HUES64 (cell line): ENCODE results near the gene GP5. TPM values are rescaled to one million over a fixed set of nuclear protein-coding genes. Genes with fewer than 3 reads are reported as not detected.

Source experiments
- H3K27ac ChIP-seq: 2 replicates; pipeline ENCODE4 v1.7.0; 2013; ENCODE audit warnings: low read depth, low read length, inconsistent platforms
- H3K27me3 ChIP-seq: 2 replicates; pipeline ENCODE4 v1.6.1; 2013; ENCODE audit warnings: mild to moderate bottlenecking, low read length; ENCODE audit not compliant: insufficient read depth
- H3K36me3 ChIP-seq: 2 replicates; pipeline ENCODE4 v1.6.1; 2013; ENCODE audit warnings: mild to moderate bottlenecking, low read length; ENCODE audit not compliant: insufficient read depth
- H3K4me1 ChIP-seq: 2 replicates; pipeline ENCODE4 v1.6.1; 2013; ENCODE audit warnings: mild to moderate bottlenecking, low read length, moderate library complexity; ENCODE audit not compliant: insufficient read depth
- H3K4me3 ChIP-seq: 2 replicates; pipeline ENCODE4 v1.5.1; 2013; ENCODE audit warnings: mild to moderate bottlenecking, low read length, moderate library complexity
- H3K9ac ChIP-seq: 2 replicates; pipeline ENCODE4 v1.6.1; 2013; ENCODE audit warnings: mild to moderate bottlenecking, low read depth, low read length
- H3K9me3 ChIP-seq: 2 replicates; pipeline ENCODE4 v1.6.1; 2013; ENCODE audit warnings: low read depth, low read length; ENCODE audit not compliant: insufficient read depth
- WGBS: fragments of 150-250, 120-280 bp; methylation state at CpG from one replicate; pipeline ENCODE4 v1.1.7; 2013; ENCODE audit warnings: missing lambda C conversion rate; 5-methylcytosine and 5-hydroxymethylcytosine counted together
- polyA plus RNA-seq, 2 experiments: library from polyadenylated mRNA; stranded (reverse); fragments of 50-300 nt; gene quantifications; one replicate each; pipeline ENCODE4 v1.2.3, GENCODE V29; 2013

GP5 gene
- 0.05 TPM for polyA plus RNA-seq (2013, experiment 1 of 2)
- not detected for polyA plus RNA-seq (2013, experiment 2 of 2)

GRCh38 chr3:194399166-194399565, at the start of gene GP5:
Gene GP5, minus strand, starts transcription at chr3:194399266. Its CDS starts 984 bp downstream, at chr3:194398282.
- WGBS: 93% methylated on average over 2 of the region's 2 CpGs
- Histone ChIP-seq H3K4me3 (peak within 1 kb of the TSS; percentile 48), H3K4me1 (0 out of 2 replicates have a peak, but pooled peaks cover 4% of the 10 kb centered on the region), H3K27ac (no peak within 1 kb of the TSS), H3K9me3 (no peaks in the 10 kb centered on the region), H3K27me3 (peaks cover 48% of the 10 kb centered on the region), H3K9ac (0 out of 2 replicates have a peak within 1 kb of the TSS, but pooled peaks have one; percentile 17), H3K36me3 (peaks cover 3% of the 10 kb centered on the region)

- Histone ChIP-seq H3K36me3 (peaks cover 97% of the 10 kb centered on the region), H3K9ac (no peak overlapping the region), H3K27me3 (no peaks in the 10 kb centered on the region), H3K27ac (no peak overlapping the region), H3K4me3 (no peak overlapping the region), H3K4me1 (no peaks in the 10 kb centered on the region), H3K9me3 (no peaks in the 10 kb centered on the region)
- no CpG with 5 or more reads among the region's 1 CpG for WGBS
Observed at GRCh38 chr3:194447657-194448056, 48.6 kb upstream of the GP5 start.

- Histone ChIP-seq H3K9ac (no peak overlapping the region), H3K4me3 (no peak overlapping the region), H3K36me3 (peaks cover 99% of the 10 kb centered on the region), H3K27ac (no peak overlapping the region), H3K9me3 (no peaks in the 10 kb centered on the region), H3K4me1 (no peaks in the 10 kb centered on the region), H3K27me3 (no peaks in the 10 kb centered on the region)
- WGBS: 94% methylated on average over 5 of the region's 6 CpGs
Observed at GRCh38 chr3:194447161-194447560, 48.1 kb upstream of the GP5 start.

DNA sequence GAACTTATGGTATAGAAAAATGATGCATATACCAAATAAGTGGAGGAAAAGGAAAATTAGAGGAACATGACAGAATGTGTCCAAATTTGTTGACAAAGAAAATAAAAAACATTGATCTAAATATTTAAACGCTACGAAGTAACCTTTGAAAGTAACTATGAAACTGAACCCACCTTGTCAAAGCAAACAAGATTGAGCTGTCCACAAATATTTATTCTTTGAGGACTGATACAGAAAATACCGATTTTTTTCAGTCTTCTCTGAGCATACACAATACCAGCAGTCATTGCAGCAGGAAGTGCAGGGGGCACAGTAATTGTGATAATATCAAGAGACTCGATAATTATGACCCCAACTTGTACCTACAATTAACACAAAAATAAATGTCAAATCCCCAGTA, 47.7 kb upstream of the GP5 start:
- Histone ChIP-seq H3K4me1 (no peaks in the 10 kb centered on the region), H3K9me3 (no peaks in the 10 kb centered on the region), H3K27me3 (no peaks in the 10 kb centered on the region), H3K27ac (no peak overlapping the region), H3K4me3 (no peak overlapping the region), H3K9ac (no peak overlapping the region), H3K36me3 (peaks cover 98% of the 10 kb centered on the region)
- WGBS: 98% methylated on average over 4 of the region's 4 CpGs

DNA sequence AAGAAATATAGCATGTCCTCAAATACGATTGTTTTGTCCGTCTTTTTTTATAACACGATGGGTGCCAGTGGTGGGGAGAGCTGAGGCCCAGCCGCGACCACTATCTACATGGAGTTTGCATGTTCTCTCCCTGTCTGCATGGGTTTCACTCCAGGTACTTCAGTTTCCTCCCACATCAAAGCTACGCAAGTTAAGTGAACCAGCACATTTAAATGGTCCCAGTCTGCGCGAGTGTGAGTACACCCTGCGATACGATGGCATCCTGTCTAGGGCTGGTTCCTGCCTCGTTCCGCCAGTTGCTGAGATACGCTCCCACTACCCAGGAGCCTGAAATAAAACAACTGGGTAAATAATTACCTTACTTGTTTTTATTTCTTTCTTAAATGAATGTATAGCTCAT, 47.1 kb upstream of the GP5 start:
- no peak overlapping the region for H3K9ac ChIP-seq
- H3K4me3 ChIP-seq: no peak overlapping the region
- H3K27ac ChIP-seq: no peak overlapping the region
- no peaks in the 10 kb centered on the region for H3K4me1 ChIP-seq
- H3K36me3 ChIP-seq: peaks cover 98% of the 10 kb centered on the region
- H3K9me3 ChIP-seq: no peaks in the 10 kb centered on the region
- no peaks in the 10 kb centered on the region for H3K27me3 ChIP-seq
- WGBS: 97% methylated on average over 13 of the region's 13 CpGs

- Histone ChIP-seq H3K4me3 (no peak overlapping the region), H3K9me3 (no peaks in the 10 kb centered on the region), H3K27me3 (no peaks in the 10 kb centered on the region), H3K4me1 (no peaks in the 10 kb centered on the region), H3K27ac (no peak overlapping the region), H3K36me3 (peaks cover 97% of the 10 kb centered on the region), H3K9ac (no peak overlapping the region)
- WGBS: 92% methylated on average over 2 of the region's 2 CpGs
Observed at GRCh38 chr3:194443901-194444300, 44.8 kb upstream of the GP5 start.

- H3K27me3 ChIP-seq: no peaks in the 10 kb centered on the region
- H3K27ac ChIP-seq: no peak overlapping the region
- H3K36me3 ChIP-seq: peaks cover 98% of the 10 kb centered on the region
- no peak overlapping the region for H3K9ac ChIP-seq
- no peak overlapping the region for H3K4me3 ChIP-seq
- 88% methylated on average over 2 of the region's 2 CpGs for WGBS
- no peaks in the 10 kb centered on the region for H3K9me3 ChIP-seq
- no peaks in the 10 kb centered on the region for H3K4me1 ChIP-seq
Observed at GRCh38 chr3:194440756-194441155, 41.7 kb upstream of the GP5 start.

GRCh38 chr3:194439881-194440550, 41.0 kb upstream of the GP5 start:
- Histone ChIP-seq H3K4me1 (no peaks in the 10 kb centered on the region), H3K36me3 (peaks cover 98% of the 10 kb centered on the region), H3K27ac (no peak overlapping the region), H3K27me3 (no peaks in the 10 kb centered on the region), H3K9me3 (no peaks in the 10 kb centered on the region), H3K4me3 (no peak overlapping the region), H3K9ac (no peak overlapping the region)
- 88% methylated on average over 5 of the region's 6 CpGs for WGBS

DNA sequence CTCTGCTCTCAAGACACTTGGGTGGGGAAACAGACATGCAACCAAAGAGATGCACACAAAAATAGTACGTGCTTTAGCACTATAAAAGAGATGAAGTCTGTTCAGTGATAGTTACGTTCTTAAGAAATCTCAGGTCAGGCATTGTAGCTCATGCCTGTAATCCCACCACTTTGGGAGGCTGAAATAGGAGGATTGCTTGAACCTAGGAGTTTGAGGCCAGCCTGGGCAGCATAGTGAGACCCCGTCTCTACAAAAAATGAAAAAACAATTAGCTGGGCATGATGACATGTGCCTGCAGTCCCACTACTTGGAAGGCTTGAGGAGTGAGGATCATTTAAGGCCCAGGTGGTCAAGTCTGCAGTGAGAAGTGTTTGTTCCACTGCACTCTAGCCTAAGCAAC, 35.4 kb upstream of the GP5 start:
- Histone ChIP-seq H3K4me3 (no peak overlapping the region), H3K36me3 (peaks cover 97% of the 10 kb centered on the region), H3K4me1 (no peaks in the 10 kb centered on the region), H3K27me3 (no peaks in the 10 kb centered on the region), H3K9me3 (no peaks in the 10 kb centered on the region), H3K27ac (no peak overlapping the region), H3K9ac (no peak overlapping the region)
- 94% methylated on average over 3 of the region's 3 CpGs for WGBS

DNA sequence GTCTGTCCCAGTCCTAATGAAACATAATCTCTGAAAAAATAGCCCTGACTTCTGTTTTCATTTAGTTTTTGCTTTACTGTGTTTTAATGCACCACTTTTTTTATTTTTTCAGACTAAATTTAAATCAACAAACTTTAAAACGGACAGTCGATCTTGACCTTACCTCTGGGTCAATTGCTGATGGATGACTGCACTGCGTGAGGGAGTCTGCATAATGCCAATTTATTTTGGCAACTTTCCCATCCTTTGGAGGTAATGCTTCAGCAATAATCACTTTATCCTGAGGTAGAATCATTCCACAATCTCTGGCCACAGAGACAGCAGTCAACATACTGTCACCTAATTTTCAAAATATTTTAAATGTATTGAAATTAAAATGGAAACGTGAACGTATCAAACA, 32.5 kb upstream of the GP5 start:
- H3K27me3 ChIP-seq: no peaks in the 10 kb centered on the region
- H3K9me3 ChIP-seq: no peaks in the 10 kb centered on the region
- H3K9ac ChIP-seq: no peak overlapping the region
- no peaks in the 10 kb centered on the region for H3K4me1 ChIP-seq
- 95% methylated on average over 5 of the region's 5 CpGs for WGBS
- H3K4me3 ChIP-seq: no peak overlapping the region
- peaks cover 95% of the 10 kb centered on the region for H3K36me3 ChIP-seq
- no peak overlapping the region for H3K27ac ChIP-seq

GRCh38 chr3:194425399-194425798, 26.3 kb upstream of the GP5 start:
- Histone ChIP-seq H3K36me3 (peaks cover 91% of the 10 kb centered on the region), H3K9me3 (no peaks in the 10 kb centered on the region), H3K4me1 (no peaks in the 10 kb centered on the region), H3K4me3 (no peak overlapping the region), H3K9ac (no peak overlapping the region), H3K27ac (no peak overlapping the region), H3K27me3 (no peaks in the 10 kb centered on the region)
- WGBS: 99% methylated on average over 3 of the region's 4 CpGs

DNA sequence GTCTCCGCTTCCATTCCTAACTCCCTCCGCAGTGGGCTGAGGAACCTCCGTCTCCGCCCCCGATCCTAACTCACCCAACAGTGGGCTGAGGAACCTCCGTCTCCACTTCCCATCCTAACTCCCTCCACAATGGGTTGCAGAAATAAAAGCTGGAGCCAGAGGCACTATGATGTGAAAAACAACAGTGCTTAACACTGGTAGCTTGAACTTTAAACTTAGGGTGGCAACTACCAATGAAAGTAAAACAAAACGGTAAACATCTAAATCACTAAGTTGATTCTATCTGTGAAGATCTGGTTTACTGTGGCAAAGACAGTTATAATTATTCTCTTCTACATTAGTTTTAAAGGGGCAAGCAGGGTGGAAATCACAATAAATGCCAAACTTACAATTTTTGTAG, 25.9 kb upstream of the GP5 start:
- H3K4me3 ChIP-seq: no peak overlapping the region
- H3K9me3 ChIP-seq: no peaks in the 10 kb centered on the region
- H3K36me3 ChIP-seq: peaks cover 91% of the 10 kb centered on the region
- no peak overlapping the region for H3K9ac ChIP-seq
- no peaks in the 10 kb centered on the region for H3K4me1 ChIP-seq
- WGBS: 94% methylated on average over 6 of the region's 7 CpGs
- H3K27ac ChIP-seq: no peak overlapping the region
- H3K27me3 ChIP-seq: no peaks in the 10 kb centered on the region
